IMR-90 (cell line): ENCODE results near the gene ZNF827. TPM values are rescaled to one million over a fixed set of nuclear protein-coding genes. Genes with fewer than 3 reads are reported as not detected.

Source experiments
- ATAC-seq: fragments of 200-7000 bp; cut with Tn5 transposase; 2 replicates; pipeline ENCODE4 v1.9.1; 2020; ENCODE audit warnings: low read depth, mild to moderate bottlenecking, moderate library complexity
- BruUV-seq: library from RNA; stranded (reverse); fragments of 400-500 nt; replicated peaks from 2 replicates; lab custom pipeline; 2021; lab: Mats Ljungman, UMichigan
- CTCF ChIA-PET: fragments of 300-600 bp; formaldehyde crosslinking; extraction: SDS; loops from one replicate; lab custom pipeline; 2021; ENCODE audit warnings: antibody characterized with exemption; lab: Yijun Ruan, JAX
- POLR2A ChIA-PET: fragments of 300-600 bp; sonication (Branson Sonifier 250); formaldehyde crosslinking; loops from one replicate; lab custom pipeline; 2022; ENCODE audit warnings: antibody characterized with exemption; ENCODE audit not compliant: unreplicated experiment; lab: Charles Lee
- DNase-seq: peaks from one replicate; pipeline ENCODE4 v3.0.0; 2013
- H2AFZ ChIP-seq: replicated peaks from 2 replicates; pipeline ENCODE3; 2013; ENCODE audit warnings: low read length, mild to moderate bottlenecking; ENCODE audit not compliant: poor library complexity
- H2AK5ac ChIP-seq: 2 replicates; pipeline ENCODE4 v1.6.1; 2013; ENCODE audit warnings: low read depth, low read length, inconsistent platforms
- H2AK9ac ChIP-seq: replicated peaks from 2 replicates; pipeline ENCODE3; 2013; ENCODE audit warnings: mild to moderate bottlenecking, low read depth, low read length, moderate library complexity; ENCODE audit not compliant: poor library complexity
- H2BK120ac ChIP-seq: 2 replicates; pipeline ENCODE4 v1.6.1; 2013; ENCODE audit warnings: low read depth, low read length, inconsistent platforms
- H2BK15ac ChIP-seq: 3 replicates; pipeline ENCODE4 v1.6.1; 2013; ENCODE audit warnings: low read depth, low read length, inconsistent platforms
- H2BK20ac ChIP-seq: 2 replicates; pipeline ENCODE4 v1.6.1; 2013; ENCODE audit warnings: low read depth, mild to moderate bottlenecking, inconsistent platforms, low read length, moderate library complexity
- H2BK5ac ChIP-seq: 2 replicates; pipeline ENCODE4 v1.6.1; 2013; ENCODE audit warnings: mild to moderate bottlenecking, low read depth, low read length, inconsistent platforms; ENCODE audit not compliant: poor library complexity, severe bottlenecking
- H3K14ac ChIP-seq: replicated peaks from 2 replicates; pipeline ENCODE4 v1.6.1; 2013; ENCODE audit warnings: low read depth, low read length, inconsistent platforms
- H3K18ac ChIP-seq: 2 replicates; pipeline ENCODE4 v1.6.1; 2013; ENCODE audit warnings: low read depth, low read length, control low read depth
- H3K23ac ChIP-seq: 2 replicates; pipeline ENCODE4 v1.6.1; 2013; ENCODE audit warnings: low read depth, low read length, inconsistent platforms
- H3K27ac ChIP-seq: 2 replicates; pipeline ENCODE4 v1.5.1; 2013; ENCODE audit warnings: mild to moderate bottlenecking, control low read depth, low read length; ENCODE audit not compliant: insufficient read depth
- H3K27me3 ChIP-seq: 2 replicates; pipeline ENCODE4 v1.6.1; 2013; ENCODE audit warnings: low read length; ENCODE audit not compliant: control insufficient read depth, insufficient read depth
- H3K36me3 ChIP-seq: 2 replicates; pipeline ENCODE4 v1.6.1; 2013; ENCODE audit warnings: low read length, mixed read lengths; ENCODE audit not compliant: control insufficient read depth, insufficient read depth
- H3K4ac ChIP-seq: 2 replicates; pipeline ENCODE4 v1.6.1; 2013; ENCODE audit warnings: low read depth, low read length, inconsistent platforms
- H3K4me1 ChIP-seq: 2 replicates; pipeline ENCODE4 v1.6.1; 2013; ENCODE audit warnings: low read length, mixed read lengths; ENCODE audit not compliant: control insufficient read depth, insufficient read depth
- H3K4me2 ChIP-seq: 2 replicates; pipeline ENCODE4 v1.6.1; 2013; ENCODE audit warnings: low read depth, mild to moderate bottlenecking, control low read depth, low read length, moderate library complexity
- H3K4me3 ChIP-seq: 2 replicates; pipeline ENCODE4 v1.5.1; 2013; ENCODE audit warnings: low read depth, mild to moderate bottlenecking, control low read depth, low read length, moderate library complexity; ENCODE audit not compliant: insufficient read depth
- H3K56ac ChIP-seq: 2 replicates; pipeline ENCODE4 v1.6.1; 2013; ENCODE audit warnings: low read length, inconsistent platforms; ENCODE audit not compliant: insufficient read depth; ENCODE audit errors: extremely low read depth
- H3K79me1 ChIP-seq, 2 experiments: 2 replicates each; pipeline ENCODE4 v1.6.1; 2013; ENCODE audit warnings: low read length in 2 of 2, inconsistent platforms in 1 of 2, low read depth in 1 of 2
- H3K9ac ChIP-seq: 2 replicates; pipeline ENCODE4 v1.6.1; 2013; ENCODE audit warnings: low read depth, low read length, control low read depth
- H3K9me1 ChIP-seq: 2 replicates; pipeline ENCODE4 v1.6.1; 2013; ENCODE audit warnings: low read length, inconsistent platforms; ENCODE audit not compliant: insufficient read depth
- H3K9me3 ChIP-seq: 2 replicates; pipeline ENCODE4 v1.6.1; 2013; ENCODE audit warnings: low read length; ENCODE audit not compliant: control insufficient read depth, insufficient read depth
- H4K20me1 ChIP-seq: 2 replicates; pipeline ENCODE4 v1.6.1; 2013; ENCODE audit warnings: low read length, inconsistent platforms; ENCODE audit not compliant: insufficient read depth
- H4K5ac ChIP-seq: 2 replicates; pipeline ENCODE4 v1.6.1; 2013; ENCODE audit warnings: mild to moderate bottlenecking, low read depth, low read length, control low read depth
- H4K8ac ChIP-seq, 2 experiments: 2 replicates each; pipeline ENCODE4 v1.6.1; 2013; ENCODE audit warnings: low read depth in 2 of 2, low read length in 2 of 2, control low read depth in 1 of 2, inconsistent platforms in 1 of 2
- H4K91ac ChIP-seq: 2 replicates; pipeline ENCODE4 v1.6.1; 2013; ENCODE audit warnings: low read depth, low read length, inconsistent platforms; ENCODE audit not compliant: insufficient read depth
- CEBPB ChIP-seq: IDR thresholded peaks from 2 replicates; pipeline ENCODE4 v1.6.1; 2012; ENCODE audit warnings: low read depth, low read length, improper control_type of control experiment
- CHD1 ChIP-seq: IDR thresholded peaks from 2 replicates; pipeline ENCODE4 v1.6.1; 2012; ENCODE audit warnings: low read depth, low read length, improper control_type of control experiment
- MXI1 ChIP-seq: IDR thresholded peaks from 2 replicates; pipeline ENCODE4 v1.6.1; 2012; ENCODE audit warnings: low read depth, mild to moderate bottlenecking, low read length, moderate library complexity, borderline replicate concordance
- NFE2L2 ChIP-seq: fragments of 150-350 bp; IDR thresholded peaks from 2 replicates; pipeline ENCODE4 v1.6.1; 2016; ENCODE audit warnings: low read depth, mild to moderate bottlenecking, low read length
- RCOR1 ChIP-seq: IDR thresholded peaks from 2 replicates; pipeline ENCODE4 v1.6.1; 2012; ENCODE audit warnings: mild to moderate bottlenecking, low read length, improper control_type of control experiment; ENCODE audit not compliant: insufficient replicate concordance
- RFX5 ChIP-seq: IDR thresholded peaks from 2 replicates; pipeline ENCODE4 v1.8.0; 2012; ENCODE audit warnings: low read depth, mild to moderate bottlenecking, low read length, moderate library complexity
- SMC3 ChIP-seq: fragments of 150-350 bp; IDR thresholded peaks from 2 replicates; pipeline ENCODE4 v1.6.1; 2016; ENCODE audit warnings: low read depth, mild to moderate bottlenecking, antibody characterized with exemption, low read length, moderate library complexity
- USF2 ChIP-seq: fragments of 150-350 bp; IDR thresholded peaks from 2 replicates; pipeline ENCODE4 v1.6.1; 2017; ENCODE audit warnings: mild to moderate bottlenecking, antibody characterized with exemption, low read length, low read depth
- WGBS, 2 experiments: methylation state at CpG; one replicate each; pipeline versions ENCODE4 v1.1.5 to v1.1.7; 2013; ENCODE audit warnings: missing lambda C conversion rate in 2 of 2; ENCODE audit not compliant: insufficient read length in 1 of 2; ENCODE audit errors: extremely low coverage in 2 of 2; 5-methylcytosine and 5-hydroxymethylcytosine counted together
- dilution Hi-C: fragments of 300-500 bp; cut with HindIII; formaldehyde crosslinking; loops from one replicate; pipeline ENCODE4 v1.14.3; 2018; ENCODE audit warnings: low sequenced_read_pairs; ENCODE audit not compliant: unreplicated experiment
- in situ Hi-C: fragments of 300-500 bp; cut with MboI; formaldehyde crosslinking; loops from 3 replicates; pipeline ENCODE4 v1.14.3; 2019; ENCODE audit warnings: low sequenced_read_pairs, inconsistent platforms, mixed read lengths
- intact Hi-C: fragments of 100-400 bp; cut with micrococcal nuclease; formaldehyde crosslinking; loops from 2 replicates; pipeline ENCODE4 v1.10.0; 2022
- polyA plus RNA-seq, 3 experiments: library from polyadenylated mRNA; depleted of rRNA; stranded (reverse); fragments of >200 nt; gene quantifications; 2 replicates each; pipeline ENCODE4 v1.2.3, GENCODE V29; 2012; ENCODE audit warnings: low replicate concordance in 1 of 3
- total RNA-seq: library from RNA; depleted of rRNA; stranded (reverse); fragments of >200 nt; gene quantifications from 2 replicates; pipeline ENCODE4 v1.2.3, GENCODE V29; 2012
- TF ChIP-seq, protein P1 (sequence below): conservative IDR thresholded peaks from 2 replicates; pipeline ENCODE4 v1.5.1; 2012; ENCODE audit warnings: mild to moderate bottlenecking, low read depth, low read length, improper control_type of control experiment

Gene ZNF827
- total and polyA plus RNA-seq, 2 of the 4 experiments (the other 2 are of a cell fraction) = 6.6 to 31.7 TPM

DNA sequence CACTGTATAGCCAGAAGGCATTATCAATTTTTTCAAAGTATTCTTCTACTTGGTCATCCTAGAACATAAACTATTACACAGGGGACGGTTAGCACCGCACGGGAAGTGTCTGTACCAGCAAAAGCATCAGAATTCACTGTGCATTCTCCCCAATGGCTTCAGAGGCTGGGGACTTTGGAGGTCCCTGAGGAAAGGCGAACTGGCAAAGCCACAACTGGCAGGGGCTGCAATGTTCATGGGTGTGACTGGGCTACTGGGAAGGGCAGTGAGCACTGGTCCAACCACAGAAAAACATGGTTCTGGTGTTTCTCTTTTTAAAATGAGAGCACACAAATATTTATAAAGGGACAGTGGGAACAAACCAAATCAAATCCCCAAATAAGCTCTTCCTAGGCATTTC is 175.2 kb downstream of the ZNF827 start:
- H3K27me3 ChIP-seq = no peaks in the 10 kb centered on the region
- no peak overlapping the region for H3K23ac ChIP-seq
- TF ChIP-seq, protein P1, sequence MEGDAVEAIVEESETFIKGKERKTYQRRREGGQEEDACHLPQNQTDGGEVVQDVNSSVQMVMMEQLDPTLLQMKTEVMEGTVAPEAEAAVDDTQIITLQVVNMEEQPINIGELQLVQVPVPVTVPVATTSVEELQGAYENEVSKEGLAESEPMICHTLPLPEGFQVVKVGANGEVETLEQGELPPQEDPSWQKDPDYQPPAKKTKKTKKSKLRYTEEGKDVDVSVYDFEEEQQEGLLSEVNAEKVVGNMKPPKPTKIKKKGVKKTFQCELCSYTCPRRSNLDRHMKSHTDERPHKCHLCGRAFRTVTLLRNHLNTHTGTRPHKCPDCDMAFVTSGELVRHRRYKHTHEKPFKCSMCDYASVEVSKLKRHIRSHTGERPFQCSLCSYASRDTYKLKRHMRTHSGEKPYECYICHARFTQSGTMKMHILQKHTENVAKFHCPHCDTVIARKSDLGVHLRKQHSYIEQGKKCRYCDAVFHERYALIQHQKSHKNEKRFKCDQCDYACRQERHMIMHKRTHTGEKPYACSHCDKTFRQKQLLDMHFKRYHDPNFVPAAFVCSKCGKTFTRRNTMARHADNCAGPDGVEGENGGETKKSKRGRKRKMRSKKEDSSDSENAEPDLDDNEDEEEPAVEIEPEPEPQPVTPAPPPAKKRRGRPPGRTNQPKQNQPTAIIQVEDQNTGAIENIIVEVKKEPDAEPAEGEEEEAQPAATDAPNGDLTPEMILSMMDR = no peak
- TF ChIP-seq RFX5 (no peak), CEBPB (no peak), MXI1 (no peak), CHD1 (no peak), SMC3 (no peak), USF2 (no peak), RCOR1 (no peak), NFE2L2 (no peak)
- no peak overlapping the region for H4K91ac ChIP-seq
- no peak overlapping the region for H3K4me3 ChIP-seq
- ATAC-seq = no peak
- no peak overlapping the region for H3K27ac ChIP-seq
- peaks cover 0 to 4% of the 10 kb centered on the region in 2 experiments; a peak in 1 of 4 replicates for H3K79me1 ChIP-seq
- no peak overlapping the region for H3K9ac ChIP-seq
- no peak for DNase-seq
- H3K9me3 ChIP-seq = no peaks in the 10 kb centered on the region; the same call in 1 of the 2 replicates
- CTCF ChIA-PET = no interaction called here
- no peak overlapping the region for H2AK9ac ChIP-seq
- H4K20me1 ChIP-seq = no peaks in the 10 kb centered on the region
- no peak overlapping the region for H2BK20ac ChIP-seq
- peaks cover 42% of the 10 kb centered on the region for H3K36me3 ChIP-seq
- no peak overlapping the region for H3K18ac ChIP-seq
- no TSS peak for BruUV-seq
- H4K8ac ChIP-seq = no peak overlapping the region
- H3K4me1 ChIP-seq = no peaks in the 10 kb centered on the region
- no peak overlapping the region for H2BK15ac ChIP-seq
- no CpG with 5 or more reads among the region's 4 CpGs for whole genome bisulfite sequencing, 2 experiments
- H3K4ac ChIP-seq = no peak overlapping the region
- no peak overlapping the region for H2BK5ac ChIP-seq
- H2AFZ ChIP-seq = no peak overlapping the region
- in situ Hi-C loops = no loop called here
- H3K4me2 ChIP-seq = no peak overlapping the region
- dilution Hi-C loops = no loop called here
- intact Hi-C loops = no loop called here
- H2BK120ac ChIP-seq = no peak overlapping the region
- H4K5ac ChIP-seq = no peak overlapping the region
- no peak overlapping the region for H2AK5ac ChIP-seq
- no peak overlapping the region for H3K14ac ChIP-seq
- H3K56ac ChIP-seq = no peak overlapping the region
- H3K9me1 ChIP-seq = peaks cover 10% of the 10 kb centered on the region
- POLR2A ChIA-PET = no interaction called here
